NOMO-1 treated with DMSO at 0.1 percent for 48 hours (cell line): ENCODE data around the gene FGF14.
"Not testable (repeated sequence)": the region's sequence is repeated elsewhere in the genome, so short reads cannot be mapped to it uniquely, and the experiment has no call there.

Experiments used
- DNase-seq: peaks from one replicate; lab custom pipeline; 2025; ENCODE audit not compliant: unreplicated experiment; lab: John Stamatoyannopoulos, UW

The FGF14 gene

GRCh38 chr13:102055090-102055779 is 346.6 kb downstream of the FGF14 start:
- DNase-seq: no peak

- no peak for DNase-seq
These were observed 352.0 kb downstream of the FGF14 start for GRCh38 chr13:102049853-102050252.

GRCh38 chr13:102045731-102046130 is 356.1 kb downstream of the FGF14 start:
- no peak for DNase-seq

- no peak for DNase-seq
These were observed 359.1 kb downstream of the FGF14 start for GRCh38 chr13:102042746-102043145.

- no peak for DNase-seq
These were observed 360.3 kb downstream of the FGF14 start for GRCh38 chr13:102041544-102041943.

- no peak for DNase-seq
These were observed 361.0 kb downstream of the FGF14 start for GRCh38 chr13:102040812-102041211.

- DNase-seq: no peak
These were observed 362.6 kb downstream of the FGF14 start for GRCh38 chr13:102039264-102039663.

GRCh38 chr13:102038787-102039186 is 363.1 kb downstream of the FGF14 start:
- no peak for DNase-seq

GRCh38 chr13:102035969-102036368 is 365.9 kb downstream of the FGF14 start:
- DNase-seq: no peak

GRCh38 chr13:102033857-102034331 is 368.0 kb downstream of the FGF14 start:
- no peak for DNase-seq

GRCh38 chr13:102033386-102033785 is 368.5 kb downstream of the FGF14 start:
- DNase-seq: no peak

- no peak for DNase-seq
These were observed 373.0 kb downstream of the FGF14 start for GRCh38 chr13:102028868-102029267.

GRCh38 chr13:102028206-102028605 is 373.6 kb downstream of the FGF14 start:
- DNase-seq: no peak

- no peak for DNase-seq
These were observed 380.1 kb downstream of the FGF14 start for GRCh38 chr13:102021777-102022176.

- no peak for DNase-seq
These were observed 381.1 kb downstream of the FGF14 start for GRCh38 chr13:102020611-102021216.

- DNase-seq: no peak
These were observed 383.1 kb downstream of the FGF14 start for GRCh38 chr13:102018716-102019115.

GRCh38 chr13:102017248-102017647 is 384.6 kb downstream of the FGF14 start:
- no peak for DNase-seq

GRCh38 chr13:102012299-102013293 is 389.3 kb downstream of the FGF14 start:
- DNase-seq: no peak

GRCh38 chr13:102011455-102011854 is 390.4 kb downstream of the FGF14 start:
- DNase-seq: not testable (repeated sequence)

- DNase-seq: no peak
These were observed 397.8 kb downstream of the FGF14 start for GRCh38 chr13:102003848-102004570.

GRCh38 chr13:102002287-102002686 is 399.6 kb downstream of the FGF14 start:
- no peak for DNase-seq
